C1 segment of cervical spinal cord (tissue), 14 donors: ENCODE results near the gene TGFB1I1.

Experiments
- DNase-seq, 14 donors: peaks; one replicate each; lab custom pipeline; 2025; lab: John Stamatoyannopoulos, UW

Gene TGFB1I1

GRCh38 chr16:31451681-31452351 is 20.1 kb upstream of the TGFB1I1 start:
- DNase-seq = peak in 4 of 14 donors; percentile 13 to 58 (median 30)

GRCh38 chr16:31452631-31453106 is 19.3 kb upstream of the TGFB1I1 start:
- peak in 1 of 14 donors; percentile 41 for DNase-seq

GRCh38 chr16:31453255-31454204 is 18.4 kb upstream of the TGFB1I1 start:
- DNase-seq = no peak

DNA sequence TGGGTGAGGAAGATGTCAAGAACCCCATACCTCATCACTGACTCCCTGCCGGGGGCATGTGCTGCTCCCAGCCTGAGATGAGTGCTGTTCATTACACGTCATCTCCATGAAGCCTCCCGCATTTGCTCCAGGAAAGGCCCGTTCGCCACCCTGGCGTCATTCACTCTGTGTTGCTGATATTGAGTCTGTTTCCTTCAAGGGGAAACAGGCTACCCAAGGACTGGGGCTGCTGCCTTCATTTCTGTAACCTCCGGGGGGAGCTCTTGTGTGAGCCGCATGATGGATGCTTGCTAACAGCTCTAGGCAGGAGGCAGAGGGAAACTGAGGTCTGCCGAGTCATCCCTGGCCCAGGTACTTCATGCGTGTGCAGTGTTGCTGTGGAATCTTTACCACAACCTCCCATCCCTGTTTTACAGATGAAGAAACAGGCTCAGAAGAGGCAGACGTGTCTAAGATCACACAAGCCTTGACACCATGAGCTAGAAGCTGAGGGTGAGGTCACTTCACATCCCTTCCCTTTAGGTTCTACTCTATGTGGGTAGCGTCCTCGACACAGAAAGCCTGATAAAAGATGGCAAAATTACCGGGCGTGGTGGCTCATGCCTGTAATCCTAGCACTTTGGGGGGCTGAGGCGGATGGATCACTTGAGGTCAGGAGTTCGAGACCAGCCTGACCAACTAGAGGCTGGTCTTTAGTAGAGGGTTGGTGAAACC is 16.2 kb upstream of the TGFB1I1 start:
- no peak for DNase-seq

DNA sequence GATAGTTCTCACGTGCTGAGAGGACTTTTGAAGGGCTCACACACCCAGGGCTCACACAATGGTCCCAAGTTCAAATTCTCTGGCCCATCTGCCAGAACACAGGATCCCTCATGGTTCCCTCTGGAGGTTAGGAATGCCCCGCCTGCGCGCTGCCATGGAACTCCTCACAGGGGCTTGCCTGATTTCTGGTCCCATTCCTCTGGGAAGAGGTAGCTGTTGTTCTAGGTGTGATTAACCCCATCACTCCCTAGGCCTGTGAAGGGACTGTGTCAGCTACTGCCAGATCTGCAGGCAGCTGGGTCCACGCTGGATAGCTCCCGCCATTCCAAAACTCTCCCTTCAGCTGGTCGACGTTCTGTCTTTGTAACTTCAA is 15.0 kb upstream of the TGFB1I1 start:
- no peak for DNase-seq

DNA sequence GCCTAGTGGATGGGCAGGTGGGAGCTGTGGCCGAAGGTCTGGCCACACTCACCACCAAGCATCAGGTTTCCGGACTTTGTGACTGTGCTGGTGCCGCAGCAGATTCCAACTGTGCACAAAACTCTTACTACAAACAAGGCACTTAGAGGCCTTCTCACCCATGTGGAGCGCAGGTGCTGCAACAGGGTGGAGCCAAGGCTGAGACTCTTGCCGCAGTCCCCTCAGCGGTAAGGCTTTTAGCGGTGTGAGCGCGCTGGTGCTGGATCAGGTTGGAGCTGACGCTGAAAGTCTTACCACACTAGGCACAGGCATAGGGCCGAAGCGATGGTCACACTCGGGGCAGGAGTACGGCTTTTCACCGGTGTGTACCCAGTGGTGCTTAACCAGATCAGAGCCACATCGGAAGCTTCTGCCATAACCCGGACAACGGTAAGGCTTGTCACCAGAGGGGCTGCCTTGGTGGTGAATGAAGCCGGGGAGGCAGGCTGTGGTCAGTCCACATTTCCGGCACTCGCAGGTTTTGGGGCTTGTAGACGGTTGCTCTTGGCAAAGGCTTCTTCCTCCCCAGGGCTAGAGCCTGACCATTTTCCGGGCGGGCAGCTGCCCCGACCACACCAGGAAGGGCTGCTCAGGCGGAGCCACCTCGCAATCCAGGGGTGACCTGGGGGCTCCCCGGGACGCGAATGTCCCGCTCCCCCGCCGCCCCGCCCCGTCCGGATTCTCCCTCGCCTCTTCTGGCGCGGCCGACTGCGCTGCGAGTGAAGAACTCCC is 13.7 kb upstream of the TGFB1I1 start:
- peak in 3 of 14 donors; percentile 30 to 48 (median 30) for DNase-seq

DNA sequence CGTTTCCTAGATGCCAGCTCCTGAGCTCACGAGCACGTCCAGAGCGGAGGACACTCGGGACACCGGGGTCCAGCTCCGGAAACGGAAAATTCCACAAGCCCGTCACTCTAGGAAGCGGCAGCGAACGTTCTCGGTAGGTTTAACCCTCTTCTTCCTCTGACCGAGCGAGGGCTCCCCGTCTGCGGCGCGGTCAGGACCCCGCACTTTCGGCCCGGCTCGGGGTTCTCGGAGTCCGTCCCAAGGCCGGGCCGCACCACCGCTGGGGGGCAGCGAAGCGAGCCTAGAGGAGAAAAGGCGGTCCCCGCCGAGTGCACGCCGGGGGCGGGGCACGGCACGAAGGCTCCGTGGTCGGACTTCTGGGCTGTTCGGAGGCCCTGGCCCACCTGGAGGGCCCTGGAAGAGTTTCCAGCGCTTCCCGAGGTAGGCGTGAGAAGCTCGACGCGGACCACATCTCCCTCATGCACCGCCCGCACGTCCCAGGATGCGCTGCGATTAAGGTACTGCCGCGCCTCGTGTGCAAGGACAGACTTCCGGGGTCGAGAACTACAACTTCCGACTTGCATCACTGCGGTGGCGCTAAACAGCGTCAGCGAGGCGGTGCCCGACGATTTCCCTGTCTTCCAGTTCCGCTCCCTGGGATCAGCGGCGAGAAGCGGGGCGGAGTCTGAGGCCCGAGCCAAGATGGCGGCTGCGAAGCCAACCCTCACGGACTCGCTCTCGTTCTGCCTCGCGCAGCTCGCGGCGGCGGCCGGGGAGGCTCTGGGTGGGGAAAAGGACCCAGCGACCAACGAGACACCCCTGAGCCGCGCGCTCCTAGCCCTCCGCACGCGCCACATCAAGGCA is 12.9 kb upstream of the TGFB1I1 start, which contains the start of gene ARMC5:
Gene ARMC5, plus strand, starts transcription at position 658 of the 843 bp plus-strand sequence. Its CDS starts 24 bp downstream, at position 682.
- peak; percentile 75 to 99 (median 98) for DNase-seq

DNA sequence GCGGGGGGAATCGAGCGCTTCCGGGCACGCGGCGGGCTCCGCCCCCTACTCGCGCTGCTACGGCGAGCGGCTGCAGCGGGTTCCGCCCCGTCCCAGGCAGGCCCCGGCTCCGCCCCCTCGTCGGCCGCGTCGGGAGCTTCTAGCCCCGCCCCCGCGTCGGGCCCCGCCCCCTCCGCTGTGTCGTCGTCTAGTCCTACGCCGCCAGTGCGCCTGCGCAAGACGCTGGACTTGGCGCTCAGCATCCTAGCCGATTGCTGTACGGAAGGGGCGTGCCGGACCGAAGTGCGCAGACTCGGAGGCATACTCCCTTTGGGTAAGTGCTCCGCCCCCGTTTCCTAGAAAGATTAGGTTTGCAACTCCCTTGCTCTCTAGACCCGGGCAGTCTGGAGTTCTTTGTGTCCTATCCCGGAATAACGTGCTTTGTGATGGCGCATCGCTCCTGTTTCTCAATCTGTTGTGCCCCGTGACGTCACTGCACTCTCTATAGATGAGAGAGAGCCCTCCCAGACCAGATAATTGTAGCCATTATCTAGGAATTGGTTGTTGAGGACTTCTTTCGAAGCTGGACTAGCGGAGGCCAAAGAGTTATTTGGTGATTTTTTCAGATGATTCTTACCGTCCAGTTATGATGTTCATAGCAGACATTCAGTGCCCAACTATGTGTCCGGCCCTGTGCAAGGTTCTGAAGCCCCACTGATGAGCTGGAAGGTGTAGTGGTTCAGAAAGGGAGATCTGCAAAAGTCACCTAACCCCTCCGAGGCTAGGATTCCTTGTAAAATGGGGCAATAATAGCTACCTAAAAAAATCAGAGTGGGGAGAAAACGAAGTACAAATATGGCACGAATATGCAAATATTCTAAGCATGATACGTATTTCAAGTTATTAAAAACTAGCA is 12.0 kb upstream of the TGFB1I1 start:
- peak; percentile 89 to 100 (median 98) for DNase-seq

GRCh38 chr16:31460582-31461002 is 11.4 kb upstream of the TGFB1I1 start:
- no peak for DNase-seq

- DNase-seq = no peak
Observed at GRCh38 chr16:31461201-31461920, 10.6 kb upstream of the TGFB1I1 start.

- DNase-seq = no peak
Observed at GRCh38 chr16:31461921-31462804, 9.8 kb upstream of the TGFB1I1 start.

DNA sequence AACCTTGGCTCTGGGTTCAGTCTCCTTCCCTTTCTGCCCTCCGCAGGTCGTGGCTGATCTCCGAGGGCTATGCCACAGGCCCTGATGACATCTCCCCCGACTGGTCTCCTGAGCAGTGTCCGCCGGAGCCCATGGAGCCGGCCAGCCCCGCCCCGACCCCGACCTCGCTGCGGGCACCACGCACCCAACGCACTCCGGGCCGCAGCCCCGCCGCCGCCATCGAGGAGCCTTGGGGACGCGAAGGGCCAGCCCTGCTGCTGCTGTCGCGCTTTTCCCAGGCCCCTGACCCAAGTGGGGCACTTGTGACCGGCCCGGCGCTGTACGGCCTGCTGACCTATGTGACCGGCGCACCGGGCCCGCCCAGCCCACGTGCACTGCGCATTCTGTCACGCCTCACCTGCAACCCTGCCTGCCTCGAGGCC is 7.6 kb upstream of the TGFB1I1 start:
- no peak for DNase-seq

DNA sequence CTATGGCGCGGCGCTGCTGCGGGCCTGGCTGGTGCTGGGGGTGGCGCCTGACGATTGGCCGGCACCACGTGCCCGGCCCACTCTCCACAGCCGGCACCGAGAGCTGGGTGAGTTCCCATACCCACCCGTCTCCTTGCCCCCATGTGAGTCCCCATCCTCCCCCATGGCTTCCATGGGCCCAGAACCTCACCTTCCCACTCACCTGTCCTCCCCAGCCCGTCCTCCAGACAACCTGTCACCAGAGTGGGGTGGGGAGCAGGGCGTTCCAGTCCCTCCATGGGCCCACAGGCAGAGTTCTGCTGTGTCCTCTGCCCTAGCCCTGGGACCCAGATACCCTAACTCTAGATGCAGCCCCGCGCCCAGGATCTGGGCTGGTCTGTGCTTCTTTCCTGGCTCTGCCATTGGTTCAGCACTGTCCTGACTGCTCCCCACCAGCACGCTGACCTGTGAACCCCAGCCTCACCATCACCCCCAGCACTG is 7.1 kb upstream of the TGFB1I1 start:
- no peak for DNase-seq

DNA sequence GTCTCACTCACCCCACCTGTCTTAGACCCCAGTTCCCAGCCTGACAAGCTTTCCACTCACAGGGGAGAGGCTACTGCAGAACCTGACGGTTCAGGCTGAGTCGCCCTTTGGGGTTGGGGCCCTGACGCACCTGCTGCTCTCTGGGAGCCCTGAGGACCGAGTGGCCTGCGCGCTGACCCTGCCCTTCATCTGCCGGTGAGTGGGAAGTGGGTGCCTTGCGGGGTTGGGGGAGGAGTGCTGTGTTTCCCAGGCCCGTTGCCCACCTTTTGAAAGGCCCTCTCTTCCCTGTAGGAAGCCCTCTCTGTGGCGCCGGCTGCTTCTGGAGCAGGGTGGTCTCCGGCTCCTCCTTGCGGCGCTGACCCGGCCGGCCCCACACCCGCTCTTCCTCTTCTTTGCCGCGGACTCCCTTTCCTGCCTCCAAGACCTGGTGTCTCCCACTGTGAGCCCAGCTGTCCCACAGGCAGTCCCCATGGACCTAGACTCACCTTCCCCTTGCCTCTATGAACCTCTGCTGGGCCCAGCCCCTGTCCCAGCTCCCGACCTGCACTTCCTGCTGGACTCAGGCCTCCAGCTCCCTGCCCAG is 6.1 kb upstream of the TGFB1I1 start:
- no peak for DNase-seq

DNA sequence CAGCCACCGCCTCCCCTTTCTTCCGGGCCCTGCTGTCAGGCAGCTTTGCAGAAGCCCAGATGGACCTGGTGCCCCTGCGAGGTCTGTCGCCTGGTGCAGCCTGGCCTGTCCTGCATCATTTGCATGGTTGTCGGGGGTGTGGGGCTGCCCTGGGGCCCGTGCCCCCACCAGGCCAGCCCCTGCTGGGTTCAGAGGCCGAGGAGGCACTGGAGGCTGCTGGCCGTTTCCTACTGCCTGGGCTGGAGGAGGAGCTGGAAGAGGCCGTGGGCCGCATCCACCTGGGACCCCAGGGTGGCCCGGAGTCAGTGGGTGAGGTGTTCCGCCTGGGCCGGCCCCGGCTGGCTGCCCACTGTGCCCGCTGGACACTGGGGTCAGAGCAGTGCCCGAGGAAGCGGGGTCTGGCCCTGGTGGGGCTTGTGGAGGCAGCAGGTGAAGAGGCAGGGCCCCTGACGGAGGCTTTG is 5.5 kb upstream of the TGFB1I1 start:
- DNase-seq = no peak

DNA sequence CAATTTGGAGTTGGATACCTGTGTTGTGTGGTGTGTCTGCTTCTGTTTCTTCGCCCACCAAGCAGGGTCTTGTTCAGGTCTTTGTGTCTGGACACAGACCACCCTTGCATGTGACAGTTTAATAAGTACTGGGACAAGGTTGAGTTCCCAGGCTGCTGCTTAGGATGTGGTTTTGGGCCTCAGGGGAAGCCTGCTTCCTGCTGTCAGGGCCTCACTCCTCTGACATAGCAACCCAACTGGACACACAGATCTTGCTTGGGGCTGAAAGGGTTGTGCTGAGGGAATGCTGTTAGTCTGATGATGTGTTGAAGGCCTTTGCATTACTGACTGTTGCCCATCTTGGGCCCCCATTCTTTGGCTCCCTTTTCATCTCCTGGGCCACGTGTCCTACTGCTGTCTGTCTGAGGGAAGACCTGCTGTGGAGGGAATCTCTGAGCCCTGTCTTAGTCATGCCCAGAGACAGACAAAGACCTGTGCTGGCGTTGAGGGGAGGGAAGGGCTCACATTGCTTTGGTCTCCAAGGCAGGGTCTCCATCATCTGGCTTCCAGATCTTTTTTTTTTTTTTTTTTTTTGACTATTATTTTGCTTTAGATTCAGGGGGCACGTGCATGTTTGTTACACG is 4.7 kb upstream of the TGFB1I1 start:
- DNase-seq = no peak
